Muscle of arm (tissue), 14 donors: ENCODE data around the gene ARHGDIB. TPM values are rescaled to one million over a fixed set of nuclear protein-coding genes. Genes with fewer than 3 reads are reported as not detected.

ENCODE experiments used
- DNase-seq: peaks from one replicate; pipeline ENCODE4 v3.0.0-alpha.2; 2013
- long read RNA-seq, 11 donors: transcript quantifications; one replicate each; lab custom pipeline, GENCODE V29; 2026
- polyA plus RNA-seq, 12 donors: library from polyadenylated mRNA; unstranded; fragments of 120-200 nt; gene quantifications; one replicate each; pipeline ENCODE4 v1.2.1, GENCODE V29; 2013; ENCODE audit not compliant: insufficient read length in 12 of 12

Gene ARHGDIB
- 100 to 1,000 TPM in 1 of 12 donors, 10 to 100 TPM in 10, not detected in 1; 30.3 to 111 (median 39.5) TPM for polyA plus RNA-seq
- long read RNA-seq, donor 1, transcript ARHGDIB-201 (6 exons, 1,256 nt): major isoform, 12 of 13 reads
- long read RNA-seq, donor 1, partial matches to known transcripts: 0 of 13 reads
- long read RNA-seq, donor 1, other reads (novel, unspliced or antisense): 0 of 13 reads
- long read RNA-seq, donor 2, transcript ARHGDIB-201 (6 exons, 1,256 nt): major isoform, 23 of 23 reads
- long read RNA-seq, donor 2, partial matches to known transcripts: 0 of 23 reads
- long read RNA-seq, donor 2, other reads (novel, unspliced or antisense): 0 of 23 reads
- long read RNA-seq, donor 3, transcript ARHGDIB-201 (6 exons, 1,256 nt): major isoform, 10 of 10 reads
- long read RNA-seq, donor 3, partial matches to known transcripts: 0 of 10 reads
- long read RNA-seq, donor 3, other reads (novel, unspliced or antisense): 0 of 10 reads
- long read RNA-seq, donor 4, partial matches to known transcripts: 0 of 4 reads
- long read RNA-seq, donor 4, other reads (novel, unspliced or antisense): 0 of 4 reads
- long read RNA-seq, donor 5: 0 reads
- long read RNA-seq, donor 6, partial matches to known transcripts: 0 of 4 reads
- long read RNA-seq, donor 6, other reads (novel, unspliced or antisense): 0 of 4 reads
- long read RNA-seq, donor 7, transcript ARHGDIB-201 (6 exons, 1,256 nt): major isoform, 5 of 5 reads
- long read RNA-seq, donor 7, partial matches to known transcripts: 0 of 5 reads
- long read RNA-seq, donor 7, other reads (novel, unspliced or antisense): 0 of 5 reads
- long read RNA-seq, donor 8, transcript ARHGDIB-201 (6 exons, 1,256 nt): major isoform, 17 of 18 reads
- long read RNA-seq, donor 8, partial matches to known transcripts: 0 of 18 reads
- long read RNA-seq, donor 8, other reads (novel, unspliced or antisense): 0 of 18 reads
- long read RNA-seq, donor 9, transcript ARHGDIB-201 (6 exons, 1,256 nt): major isoform, 10 of 15 reads
- long read RNA-seq, donor 9, partial matches to known transcripts: 5 of 15 reads
- long read RNA-seq, donor 9, other reads (novel, unspliced or antisense): 0 of 15 reads
- long read RNA-seq, donor 10, transcript ARHGDIB-201 (6 exons, 1,256 nt): major isoform, 22 of 32 reads
- long read RNA-seq, donor 10, partial matches to known transcripts: 6 of 32 reads
- long read RNA-seq, donor 10, other reads (novel, unspliced or antisense): 0 of 32 reads
- long read RNA-seq, donor 11, transcript ARHGDIB-201 (6 exons, 1,256 nt): major isoform, 28 of 36 reads
- long read RNA-seq, donor 11, partial matches to known transcripts: 6 of 36 reads
- long read RNA-seq, donor 11, other reads (novel, unspliced or antisense): 0 of 36 reads

- DNase-seq: no peak
Observed at GRCh38 chr12:14961466-14962152, at the start of gene ARHGDIB. Gene ARHGDIB (minus strand): TSS chr12:14961601. CDS start chr12:14950712, 10,889 bp downstream.

- DNase-seq: no peak
Observed at GRCh38 chr12:15011162-15011561, 49.8 kb upstream of the ARHGDIB start.

- no peak for DNase-seq
Observed at GRCh38 chr12:15007551-15007950, 46.1 kb upstream of the ARHGDIB start.

DNA sequence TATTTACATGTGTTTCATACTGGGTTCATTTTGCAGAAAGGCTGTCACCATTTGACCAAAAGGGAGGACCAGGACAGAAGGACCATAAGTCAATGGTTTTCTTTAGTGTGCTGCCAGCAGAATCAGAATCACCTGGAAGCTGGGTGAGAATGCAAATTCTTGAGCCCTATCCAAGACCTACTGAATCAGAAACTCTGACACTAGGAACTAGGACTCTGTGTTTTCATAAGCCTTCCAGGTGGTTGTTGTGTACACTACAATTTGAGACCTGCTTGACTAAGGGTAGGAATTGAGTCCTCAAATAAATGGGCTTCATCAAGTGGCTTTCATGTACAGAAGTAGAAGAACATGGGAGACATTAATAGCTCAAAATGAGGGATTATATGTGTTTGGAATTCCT, 43.7 kb upstream of the ARHGDIB start:
- DNase-seq: no peak

DNA sequence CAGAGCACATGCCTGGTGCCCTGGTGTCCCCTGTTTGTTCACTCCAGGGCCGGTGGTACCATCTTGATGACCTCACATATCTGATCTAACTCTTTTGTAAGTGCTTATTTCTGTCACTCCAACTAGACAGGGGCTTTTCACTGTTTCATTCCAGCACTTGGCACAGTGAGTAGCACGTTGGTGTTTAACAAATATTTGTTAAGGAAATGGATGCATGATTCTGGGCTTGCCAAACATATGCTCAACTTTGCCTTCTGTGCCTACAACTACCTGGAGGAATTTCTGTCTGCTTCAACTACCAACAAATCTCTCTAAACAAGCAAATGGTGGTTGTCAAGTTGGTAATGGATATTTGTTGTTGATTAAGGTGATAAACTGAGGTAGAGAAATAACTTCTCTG, 43.0 kb upstream of the ARHGDIB start:
- DNase-seq: no peak

- DNase-seq: peak; percentile 38
Observed at GRCh38 chr12:15001733-15002382, 40.5 kb upstream of the ARHGDIB start.

- no peak for DNase-seq
Observed at GRCh38 chr12:15000575-15000974, 39.2 kb upstream of the ARHGDIB start.

- no peak for DNase-seq
Observed at GRCh38 chr12:14999695-15000365, 38.4 kb upstream of the ARHGDIB start.

- no peak for DNase-seq
Observed at GRCh38 chr12:14999021-14999694, 37.8 kb upstream of the ARHGDIB start.

DNA sequence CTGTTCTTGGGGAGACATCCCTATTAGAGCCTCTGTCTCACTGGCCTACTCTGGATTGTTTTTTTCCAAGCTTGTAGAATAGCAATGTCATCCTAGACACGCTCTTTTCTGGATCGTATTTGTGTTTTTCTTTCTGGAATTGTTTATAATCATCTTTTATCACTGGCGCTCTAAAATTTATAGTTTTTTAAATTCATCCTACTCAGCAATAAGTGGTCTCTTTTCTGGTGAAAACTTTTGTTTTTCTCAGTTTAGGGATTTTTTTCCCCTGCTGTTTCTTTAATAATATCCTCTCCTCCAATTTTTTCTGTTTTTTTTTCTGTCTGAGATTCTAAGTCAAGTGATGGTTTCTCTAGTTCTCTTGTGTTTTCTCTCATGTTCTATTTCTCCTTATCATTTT, 36.6 kb upstream of the ARHGDIB start:
- DNase-seq: no peak

DNA sequence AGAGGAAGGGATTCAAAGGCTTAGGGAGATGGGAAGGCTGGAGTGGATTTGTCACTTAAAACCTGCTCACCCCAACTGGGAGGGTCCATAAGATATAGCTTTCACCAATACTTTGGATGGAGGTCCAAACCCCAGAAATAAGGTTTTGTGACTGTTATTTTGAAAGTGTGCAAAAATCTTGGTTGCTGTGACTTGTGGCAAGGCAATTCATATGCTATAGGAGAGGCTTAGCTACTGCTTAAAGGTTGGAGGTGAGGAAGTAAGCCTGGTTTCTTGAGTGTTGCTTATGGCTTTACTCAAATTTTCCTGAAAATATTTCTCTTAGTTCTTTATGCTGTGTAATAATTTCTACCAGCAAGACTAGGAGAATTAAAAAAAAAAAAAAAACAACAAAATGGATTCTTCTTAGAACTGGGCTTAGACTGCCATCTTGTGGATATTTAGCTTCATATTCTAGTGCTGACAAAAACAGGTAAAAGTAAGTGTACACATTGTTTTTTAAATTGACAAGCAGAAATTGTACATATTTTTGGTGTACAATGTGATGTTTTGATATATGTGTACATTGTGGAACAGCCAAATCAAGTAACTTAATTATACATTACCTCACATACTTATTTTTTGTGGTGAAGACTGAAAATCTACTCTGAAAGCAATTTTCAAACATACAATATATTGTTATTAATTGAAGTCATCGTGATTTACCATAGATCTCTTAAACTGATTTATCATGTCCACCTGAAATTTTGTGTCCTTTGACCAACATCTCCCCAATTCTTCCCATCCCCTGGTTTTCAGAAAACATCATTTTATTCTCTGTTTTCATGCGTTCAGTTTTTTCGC, 34.4 kb upstream of the ARHGDIB start:
- DNase-seq: peak; percentile 59

DNA sequence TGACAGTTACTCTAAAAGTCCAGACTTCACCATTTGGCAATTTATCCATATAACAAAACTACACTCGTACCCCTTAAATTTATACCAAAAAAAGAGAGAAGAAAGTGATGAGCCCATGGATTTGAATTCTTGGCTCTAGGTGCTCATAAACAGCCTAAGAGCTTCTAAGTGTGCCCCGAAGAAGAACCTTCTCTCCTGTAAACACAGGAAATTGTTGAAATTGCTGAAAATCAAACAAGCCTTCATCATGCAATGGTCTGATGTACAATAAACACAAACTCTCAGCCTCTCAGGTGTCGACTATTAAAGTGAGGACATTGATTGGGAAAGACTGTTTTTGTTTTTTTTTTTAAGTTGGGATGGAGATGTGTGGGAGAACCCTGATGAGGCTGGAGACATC, 33.2 kb upstream of the ARHGDIB start:
- no peak for DNase-seq

DNA sequence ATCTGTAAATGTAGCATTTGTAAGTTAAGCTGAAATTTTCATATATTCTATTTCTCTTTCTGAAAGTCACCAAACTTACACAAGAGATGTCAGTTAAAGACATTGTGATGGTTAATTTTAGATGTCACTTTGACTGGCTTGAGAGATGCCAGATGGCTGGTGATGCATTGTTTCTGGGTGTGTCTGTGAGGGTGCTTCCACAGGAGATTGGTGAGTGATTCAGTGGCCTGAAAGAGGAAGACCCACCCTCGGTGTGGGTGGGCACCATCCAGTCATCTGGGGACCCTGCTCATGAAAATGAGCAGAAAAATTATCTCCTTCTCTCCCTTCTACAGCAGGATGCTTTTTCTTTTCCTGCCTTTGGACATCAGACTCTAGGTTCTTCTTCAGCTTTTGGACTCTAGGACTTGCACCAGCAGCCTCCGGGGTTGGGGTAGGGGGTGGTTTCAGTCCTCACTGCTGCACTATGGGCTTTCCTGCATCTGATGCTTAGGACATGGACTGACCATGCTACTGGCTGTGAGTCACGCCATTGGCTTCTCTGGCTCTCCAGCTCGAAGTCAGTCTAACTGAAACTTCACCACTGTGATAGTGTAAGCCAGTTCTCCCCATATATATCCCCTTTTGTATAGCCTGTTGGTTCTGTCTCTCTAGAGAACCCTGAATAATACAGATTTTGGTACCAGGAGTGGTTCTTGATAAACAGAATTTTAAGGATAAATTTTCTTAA, 32.3 kb upstream of the ARHGDIB start:
- DNase-seq: no peak

- DNase-seq: no peak
Observed at GRCh38 chr12:14993117-14993516, 31.7 kb upstream of the ARHGDIB start.

GRCh38 chr12:14992673-14993072, 31.3 kb upstream of the ARHGDIB start:
- DNase-seq: no peak

DNA sequence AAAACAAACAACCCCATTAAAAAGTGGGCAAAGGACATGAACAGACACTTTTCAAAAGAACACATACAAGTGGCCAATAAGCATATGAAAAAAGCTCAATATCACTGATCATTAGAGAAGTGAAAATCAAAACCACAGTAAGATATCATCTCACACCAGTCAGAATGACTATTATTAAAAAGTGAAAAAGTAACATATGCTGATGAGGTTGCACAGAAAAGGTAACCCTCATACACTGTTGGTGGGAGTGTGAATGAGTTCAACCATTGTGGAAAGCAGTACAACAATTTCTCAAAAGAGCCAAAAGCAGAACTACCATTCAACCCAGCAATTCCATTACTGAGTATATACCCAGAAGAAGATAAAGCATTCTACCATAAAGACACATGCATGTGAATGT, 29.7 kb upstream of the ARHGDIB start:
- DNase-seq: no peak

DNA sequence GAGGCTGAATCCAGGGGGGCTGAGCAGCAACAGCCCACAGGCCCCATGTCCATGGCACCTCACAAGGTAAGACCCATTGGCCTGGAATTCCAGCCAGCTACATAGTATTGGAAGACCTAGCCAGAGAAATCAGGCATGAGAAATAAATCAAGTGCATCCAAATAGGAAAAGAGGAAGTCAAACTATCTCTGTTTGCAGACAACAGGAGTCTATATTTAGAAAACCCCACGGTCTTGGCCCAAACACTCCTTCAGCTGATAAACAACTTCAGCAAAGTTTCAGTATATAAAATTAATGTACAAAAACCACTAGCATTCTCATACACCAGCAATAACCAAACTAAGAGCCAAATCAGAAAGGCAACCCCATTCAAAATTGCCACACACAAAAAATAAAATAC, 28.4 kb upstream of the ARHGDIB start:
- no peak for DNase-seq

DNA sequence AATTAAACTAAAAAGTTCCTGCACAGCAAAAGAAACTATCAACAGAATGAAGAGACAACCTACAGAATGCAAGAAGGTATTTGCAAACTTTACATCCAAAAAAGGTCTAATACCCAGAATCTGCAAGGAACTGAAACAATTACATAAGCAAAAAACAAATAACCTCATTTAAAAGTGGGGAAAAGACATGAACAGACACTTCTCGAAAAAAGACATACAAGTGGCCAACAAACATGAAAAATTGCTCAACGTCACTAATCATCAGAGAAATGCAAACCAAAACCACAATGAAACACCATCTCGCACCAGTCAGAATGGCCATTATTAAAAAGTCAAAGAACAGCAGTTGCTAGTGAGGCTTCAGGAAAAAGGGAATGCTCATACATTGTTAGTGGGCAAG, 26.6 kb upstream of the ARHGDIB start:
- no peak for DNase-seq
